ENCODE data around the gene COX7A2. TPM values are rescaled to one million over a fixed set of nuclear protein-coding genes. Genes with fewer than 3 reads are reported as not detected.

Gene COX7A2
- total and polyA plus RNA-seq, 10 of the 15 experiments (the other 5 are each of a cell fraction or from before 2014, with no cell fraction given), result 199 to 1,834 (median 576) TPM

GRCh38 chr6:75284632-75285282 lies 41.2 kb upstream of the COX7A2 start, which contains the start of gene TMEM30A (continued):
- TF ChIP-seq PKNOX1 (IDR thresholded peaks at IDR 0.05) (peak; percentile 86), CBX3 (IDR thresholded peaks at IDR 0.05; ENCODE audit: borderline replicate concordance, low read depth) (no peak), ZBTB11 (CRISPR knock-in tag; IDR thresholded peaks at IDR 0.05) (no peak), SP1 (IDR thresholded peaks at IDR 0.05; ENCODE audit: low read depth, low read length) (peak; percentile 84), TARDBP (IDR thresholded peaks at IDR 0.05; ENCODE audit: borderline replicate concordance) (no peak), HCFC1 (IDR thresholded peaks at IDR 0.05; ENCODE audit: low read length) (0 out of 2 replicates have a peak, but pooled peaks have one; percentile 15), BRCA1 (IDR thresholded peaks at IDR 0.05; ENCODE audit: low read depth, low read length) (no peak), ZZZ3 (IDR thresholded peaks at IDR 0.05; ENCODE audit: control insufficient read depth, insufficient read length, low read depth) (no peak), POU2F2 (IDR thresholded peaks at IDR 0.05; ENCODE audit: borderline replicate concordance, low read depth, low read length) (peak; percentile 74; the same call in 2 of the 3 replicates), MYC (IDR thresholded peaks at IDR 0.05; ENCODE audit: insufficient read depth, insufficient read length, insufficient replicate concordance, low read length, severe bottlenecking) (peak; percentile 69), ZBED1 (IDR thresholded peaks at IDR 0.05; ENCODE audit: borderline replicate concordance) (no peak; the same call in 1 of the 2 replicates), STAT1 (conservative IDR thresholded peaks at IDR 0.05) (0 out of 2 replicates have a peak, but pooled peaks have one; percentile 44), CUX1 (IDR thresholded peaks at IDR 0.05; ENCODE audit: insufficient replicate concordance, low read depth, low read length) (no peak), POLR2AphosphoS2 (IDR thresholded peaks at IDR 0.05; ENCODE audit: low read depth, low read length) (peak; percentile 88), PAX8 (IDR thresholded peaks at IDR 0.05) (no peak), E2F8 (IDR thresholded peaks at IDR 0.05; ENCODE audit: low read depth, partially characterized antibody) (no peak), TAF1 (IDR thresholded peaks at IDR 0.05; ENCODE audit: borderline replicate concordance, low read depth, low read length) (peak; percentile 95)

Data from GM12878 (cell line).